Posterior cingulate gyrus (tissue), 11 donors: ENCODE results near the gene ANKRD11.

Source experiments
- DNase-seq, 10 donors: peaks; one replicate each; pipeline versions ENCODE4 v3.0.0 to v3.0.0-alpha.2; 2020 to 2021; ENCODE audit warnings: mixed read lengths in 3 of 10
- intact Hi-C: fragments of 100-400 bp; cut with DNase I; formaldehyde crosslinking; loops from one replicate; pipeline ENCODE4 v1.15.1; 2023

Gene ANKRD11

GRCh38 chr16:89343501-89344457, 146.6 kb downstream of the ANKRD11 start:
- intact Hi-C loops: no loop called here

GRCh38 chr16:89341697-89342694, 148.4 kb downstream of the ANKRD11 start:
- intact Hi-C loops: no loop called here
- peak in 2 of 10 donors; percentile 72 to 76 for DNase-seq

More at GRCh38 chr16:89343501-89344457, 146.6 kb downstream of the ANKRD11 start:
- peak in 2 of 10 donors; percentile 81 to 84 for DNase-seq

GRCh38 chr16:89341279-89341678, 149.1 kb downstream of the ANKRD11 start:
- peak in 1 of 10 donors; percentile 71 for DNase-seq
- intact Hi-C loops: no loop called here

- intact Hi-C loops: loop anchor here (5.0 to 10.0 kb wide), 2 partner anchors 33 to 156 kb away; partner anchors contain the start of gene ANKRD11
- DNase-seq: peak in 2 of 10 donors; percentile 13 to 32
These were observed 151.5 kb downstream of the ANKRD11 start for GRCh38 chr16:89338863-89339262.

- DNase-seq: peak in 2 of 10 donors; percentile 71 to 79
- intact Hi-C loops: loop anchor here (5.0 to 10.0 kb wide), 2 partner anchors 34 to 157 kb away; partner anchors contain the start of gene ANKRD11
These were observed 152.4 kb downstream of the ANKRD11 start for GRCh38 chr16:89337965-89338364.

GRCh38 chr16:89335803-89336485, 154.4 kb downstream of the ANKRD11 start:
- DNase-seq: peak in 3 of 10 donors; percentile 33 to 79 (median 62)
- intact Hi-C loops: loop anchor here (5.0 to 10.0 kb wide), 2 partner anchors 36 to 159 kb away; partner anchors contain the start of gene ANKRD11

GRCh38 chr16:89334988-89335802, 155.2 kb downstream of the ANKRD11 start:
- intact Hi-C loops: loop anchor here (5.0 to 10.0 kb wide), 2 partner anchors 37 to 160 kb away; partner anchors contain the start of gene ANKRD11
- peak in 3 of 10 donors; percentile 55 to 75 (median 69) for DNase-seq

- peak in 3 of 10 donors; percentile 47 to 74 (median 66) for DNase-seq
- intact Hi-C loops: loop anchor here (10.0 kb wide), 1 partner anchor 160 kb away; the partner anchor contains the start of gene ANKRD11
These were observed 155.9 kb downstream of the ANKRD11 start for GRCh38 chr16:89334461-89334860.

- DNase-seq: peak in 2 of 10 donors; percentile 7 to 46
- intact Hi-C loops: loop anchor here (10.0 kb wide), 1 partner anchor 161 kb away; the partner anchor contains the start of gene ANKRD11
These were observed 156.3 kb downstream of the ANKRD11 start for GRCh38 chr16:89334050-89334449.

- intact Hi-C loops: loop anchor here (2.0 to 10.0 kb wide), 2 partner anchors 161 to 223 kb away; partner anchors contain the start of gene ANKRD11
- peak in 5 of 10 donors; percentile 41 to 85 (median 71) for DNase-seq
These were observed 156.9 kb downstream of the ANKRD11 start for GRCh38 chr16:89333401-89334001.

- intact Hi-C loops: loop anchor here (2.0 to 10.0 kb wide), 2 partner anchors 162 to 224 kb away; partner anchors contain the start of gene ANKRD11
- peak in 3 of 10 donors; percentile 8 to 75 (median 43) for DNase-seq
These were observed 157.5 kb downstream of the ANKRD11 start for GRCh38 chr16:89332902-89333245.

- peak in 3 of 10 donors; percentile 11 to 49 (median 46) for DNase-seq
- intact Hi-C loops: loop anchor here (2.0 to 10.0 kb wide), 2 partner anchors 162 to 224 kb away; partner anchors contain the start of gene ANKRD11
These were observed 158.0 kb downstream of the ANKRD11 start for GRCh38 chr16:89332243-89332901.

GRCh38 chr16:89331371-89332109, 158.8 kb downstream of the ANKRD11 start:
- intact Hi-C loops: loop anchor here (2.0 to 10.0 kb wide), 2 partner anchors 163 to 225 kb away; partner anchors contain the start of gene ANKRD11
- peak in 3 of 10 donors; percentile 15 to 64 (median 35) for DNase-seq

GRCh38 chr16:89330177-89330856, 160.0 kb downstream of the ANKRD11 start:
- intact Hi-C loops: loop anchor here (10.0 kb wide), 1 partner anchor 164 kb away; the partner anchor contains the start of gene ANKRD11
- peak in 3 of 10 donors; percentile 54 to 79 (median 72) for DNase-seq

GRCh38 chr16:89329830-89330176, 160.6 kb downstream of the ANKRD11 start:
- peak in 3 of 10 donors; percentile 21 to 39 (median 26) for DNase-seq
- intact Hi-C loops: loop anchor here (10.0 kb wide), 1 partner anchor 165 kb away; the partner anchor contains the start of gene ANKRD11
